Ovary (tissue), 3 donors: ENCODE data around the gene TMOD2.

Experiments used
- EP300 ChIP-seq: sonication (generic); formaldehyde crosslinking; IDR thresholded peaks from one replicate; pipeline ENCODE4 v1.6.1; 2017; ENCODE audit warnings: antibody characterized with exemption
- POLR2A ChIP-seq: fragments of 450-650 bp; IDR thresholded peaks from one replicate; pipeline ENCODE4 v1.6.1; 2017; ENCODE audit warnings: antibody characterized with exemption, mild to moderate bottlenecking, moderate library complexity
- TF ChIP-seq, protein P1 (sequence below), 3 donors: fragments of 450-650 bp in 2 of 3; fragments of 200-600 bp in 1 of 3; IDR thresholded peaks; one replicate each; pipeline versions ENCODE4 v1.5.1 to v1.8.0; 2016 to 2022; ENCODE audit warnings: antibody characterized with exemption in 3 of 3, mild to moderate bottlenecking in 1 of 3
- donor health status: DM: no; HTN: no; CAD: no.

GRCh38 chr15:51830276-51830806 is 78.9 kb downstream of the TMOD2 start:
- TF ChIP-seq, protein P1, sequence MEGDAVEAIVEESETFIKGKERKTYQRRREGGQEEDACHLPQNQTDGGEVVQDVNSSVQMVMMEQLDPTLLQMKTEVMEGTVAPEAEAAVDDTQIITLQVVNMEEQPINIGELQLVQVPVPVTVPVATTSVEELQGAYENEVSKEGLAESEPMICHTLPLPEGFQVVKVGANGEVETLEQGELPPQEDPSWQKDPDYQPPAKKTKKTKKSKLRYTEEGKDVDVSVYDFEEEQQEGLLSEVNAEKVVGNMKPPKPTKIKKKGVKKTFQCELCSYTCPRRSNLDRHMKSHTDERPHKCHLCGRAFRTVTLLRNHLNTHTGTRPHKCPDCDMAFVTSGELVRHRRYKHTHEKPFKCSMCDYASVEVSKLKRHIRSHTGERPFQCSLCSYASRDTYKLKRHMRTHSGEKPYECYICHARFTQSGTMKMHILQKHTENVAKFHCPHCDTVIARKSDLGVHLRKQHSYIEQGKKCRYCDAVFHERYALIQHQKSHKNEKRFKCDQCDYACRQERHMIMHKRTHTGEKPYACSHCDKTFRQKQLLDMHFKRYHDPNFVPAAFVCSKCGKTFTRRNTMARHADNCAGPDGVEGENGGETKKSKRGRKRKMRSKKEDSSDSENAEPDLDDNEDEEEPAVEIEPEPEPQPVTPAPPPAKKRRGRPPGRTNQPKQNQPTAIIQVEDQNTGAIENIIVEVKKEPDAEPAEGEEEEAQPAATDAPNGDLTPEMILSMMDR (IDR thresholded peaks at IDR 0.05): no peak
- TF ChIP-seq EP300 (no peak), POLR2A (no peak)
